GM18499 (cell line): ENCODE data around the gene PPP1R12A.
"Not testable (repeated sequence)": the region's sequence is repeated elsewhere in the genome, so short reads cannot be mapped to it uniquely, and the experiment has no call there.

Experiments
- ATAC-seq: cut with Tn5 transposase; IDR thresholded peaks from one replicate; pipeline ENCODE4 v1.9.1; 2021; ENCODE audit warnings: moderate number of reproducible peaks; ENCODE audit not compliant: insufficient read depth, unreplicated experiment

Gene PPP1R12A

GRCh38 chr12:79897617-79898016, 37.3 kb downstream of the PPP1R12A start:
- no peak for ATAC-seq

- no peak for ATAC-seq
Observed at GRCh38 chr12:79895804-79896203, 39.1 kb downstream of the PPP1R12A start.

GRCh38 chr12:79895071-79895470, 39.8 kb downstream of the PPP1R12A start:
- ATAC-seq: no peak

- no peak for ATAC-seq
Observed at GRCh38 chr12:79891506-79892162, 43.3 kb downstream of the PPP1R12A start.

GRCh38 chr12:79887890-79888289, 47.0 kb downstream of the PPP1R12A start:
- ATAC-seq: no peak

GRCh38 chr12:79886917-79887519, 47.9 kb downstream of the PPP1R12A start:
- peak; percentile 66 for ATAC-seq

- ATAC-seq: no peak
Observed at GRCh38 chr12:79885911-79886490, 48.9 kb downstream of the PPP1R12A start.

- no peak for ATAC-seq
Observed at GRCh38 chr12:79884401-79885006, 50.4 kb downstream of the PPP1R12A start.

GRCh38 chr12:79883216-79883615, 51.7 kb downstream of the PPP1R12A start:
- ATAC-seq: no peak

GRCh38 chr12:79881351-79881750, 53.5 kb downstream of the PPP1R12A start:
- ATAC-seq: no peak

GRCh38 chr12:79878506-79878905, 56.4 kb downstream of the PPP1R12A start:
- ATAC-seq: not testable (repeated sequence)

- ATAC-seq: no peak
Observed at GRCh38 chr12:79877246-79877645, 57.7 kb downstream of the PPP1R12A start.

GRCh38 chr12:79874665-79875064, 60.2 kb downstream of the PPP1R12A start:
- ATAC-seq: no peak

GRCh38 chr12:79873201-79873600, 61.7 kb downstream of the PPP1R12A start:
- ATAC-seq: no peak

- no peak for ATAC-seq
Observed at GRCh38 chr12:79871621-79872020, 63.3 kb downstream of the PPP1R12A start.

GRCh38 chr12:79870916-79871315, 64.0 kb downstream of the PPP1R12A start:
- ATAC-seq: no peak

GRCh38 chr12:79859646-79860045, 75.3 kb downstream of the PPP1R12A start:
- no peak for ATAC-seq

- no peak for ATAC-seq
Observed at GRCh38 chr12:79858518-79858917, 76.4 kb downstream of the PPP1R12A start.

GRCh38 chr12:79857675-79858074, 77.2 kb downstream of the PPP1R12A start:
- no peak for ATAC-seq

- no peak for ATAC-seq
Observed at GRCh38 chr12:79850610-79851299, 84.1 kb downstream of the PPP1R12A start.

GRCh38 chr12:79848339-79848738, 86.6 kb downstream of the PPP1R12A start:
- no peak for ATAC-seq
